HCT116 (cell line): ENCODE results near the gene RFX3.

Experiments used
- EGR1 ChIP-seq: IDR thresholded peaks from 2 replicates; pipeline ENCODE4 v1.6.1; 2012; ENCODE audit warnings: low read depth
- EZH2phosphoT487 ChIP-seq: fragments of 200-600 bp; IDR thresholded peaks from 2 replicates; pipeline ENCODE4 v1.6.1; 2018; ENCODE audit warnings: antibody characterized with exemption, borderline replicate concordance
- FOSL1 ChIP-seq: IDR thresholded peaks from 2 replicates; pipeline ENCODE4 v1.6.1; 2012; ENCODE audit warnings: low read depth
- POLR2A ChIP-seq: IDR thresholded peaks from 2 replicates; pipeline ENCODE4 v1.7.0; 2011; ENCODE audit warnings: borderline replicate concordance; ENCODE audit not compliant: insufficient read depth, insufficient read length; ENCODE audit errors: extremely low read depth
- RAD21 ChIP-seq: IDR thresholded peaks from 2 replicates; pipeline ENCODE4 v1.6.1; 2012; ENCODE audit warnings: low read depth, mild to moderate bottlenecking
- SIN3A ChIP-seq: IDR thresholded peaks from 2 replicates; pipeline ENCODE4 v1.6.1; 2012; ENCODE audit warnings: low read depth
- ZFX ChIP-seq: fragments of 450-650 bp; IDR thresholded peaks from 2 replicates; pipeline ENCODE4 v1.6.1; 2017
- ZNF274 ChIP-seq: fragments of 200-500 bp; sonication (Bioruptor generic); IDR thresholded peaks from 2 replicates; pipeline ENCODE4 v1.6.1; 2014; ENCODE audit warnings: mild to moderate bottlenecking, low read depth, low read length, inconsistent platforms
- TF ChIP-seq, protein P1 (sequence below): IDR thresholded peaks from 2 replicates; pipeline ENCODE4 v1.6.1; 2012; ENCODE audit warnings: low read depth
- TF ChIP-seq, protein P2 (sequence below), 3 experiments: fragments of 200-600 bp in 1 of 3; sonication (generic) in 1 of 3; IDR thresholded peaks in 2 of 3; conservative IDR thresholded peaks in 1 of 3; 2 replicates each; pipeline ENCODE4 v1.5.1; 2012 to 2017; ENCODE audit warnings: low read depth in 2 of 3, low read length in 2 of 3, antibody characterized with exemption in 1 of 3, borderline replicate concordance in 1 of 3, control low read depth in 1 of 3, mild to moderate bottlenecking in 1 of 3, mixed read lengths in 1 of 3, mixed run types in 1 of 3, moderate library complexity in 1 of 3; ENCODE audit not compliant: insufficient read depth in 1 of 3

DNA sequence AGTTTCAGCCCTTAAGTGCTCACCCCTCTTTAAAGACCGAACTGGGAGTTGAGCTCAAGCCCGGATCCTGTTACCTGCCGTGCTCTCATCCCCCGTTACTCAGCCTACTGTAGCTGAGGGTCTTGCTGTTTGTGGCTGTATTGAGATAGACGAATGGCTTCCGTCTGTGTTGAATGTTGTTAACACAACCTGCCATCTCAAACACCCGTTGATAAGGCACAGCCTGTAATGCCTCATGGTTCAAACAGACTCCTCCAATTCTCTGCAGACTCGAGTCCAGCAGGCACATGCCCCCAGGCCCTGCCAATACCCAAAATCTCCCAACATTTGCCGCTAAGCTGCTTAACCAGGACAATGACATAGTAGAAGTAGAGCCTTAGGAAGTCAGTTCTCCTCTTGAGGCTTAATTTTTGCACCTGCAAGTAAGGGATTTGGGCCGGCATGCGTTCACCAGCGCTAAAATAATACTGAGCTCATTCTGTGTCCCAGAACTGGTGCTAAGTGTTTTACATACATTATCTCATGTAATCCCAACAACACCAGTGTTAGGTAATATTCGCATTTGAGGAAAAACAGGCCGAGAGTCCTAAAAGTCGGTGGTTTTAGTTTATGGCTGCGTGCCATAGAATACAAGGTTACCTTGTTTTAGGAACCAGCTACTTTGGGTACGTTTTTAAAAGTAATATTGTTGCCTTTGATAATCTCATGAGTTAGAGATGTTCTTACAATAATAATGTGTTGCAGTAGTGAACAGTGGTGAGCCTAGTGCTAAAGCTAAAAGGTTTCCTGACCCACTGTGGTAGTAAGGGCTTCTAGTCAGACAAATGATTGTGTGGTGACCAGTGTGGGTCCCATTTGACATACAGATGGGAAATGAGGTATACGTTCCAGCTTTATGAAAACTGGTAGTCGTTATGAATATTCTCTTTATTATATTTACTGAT lies 1.5 kb upstream of the RFX3 start:
- TF ChIP-seq POLR2A (no peak), ZNF274 (no peak), ZFX (no peak), FOSL1 (no peak), SIN3A (no peak), RAD21 (no peak), EGR1 (no peak), EZH2phosphoT487 (no peak)
- TF ChIP-seq, protein P1, sequence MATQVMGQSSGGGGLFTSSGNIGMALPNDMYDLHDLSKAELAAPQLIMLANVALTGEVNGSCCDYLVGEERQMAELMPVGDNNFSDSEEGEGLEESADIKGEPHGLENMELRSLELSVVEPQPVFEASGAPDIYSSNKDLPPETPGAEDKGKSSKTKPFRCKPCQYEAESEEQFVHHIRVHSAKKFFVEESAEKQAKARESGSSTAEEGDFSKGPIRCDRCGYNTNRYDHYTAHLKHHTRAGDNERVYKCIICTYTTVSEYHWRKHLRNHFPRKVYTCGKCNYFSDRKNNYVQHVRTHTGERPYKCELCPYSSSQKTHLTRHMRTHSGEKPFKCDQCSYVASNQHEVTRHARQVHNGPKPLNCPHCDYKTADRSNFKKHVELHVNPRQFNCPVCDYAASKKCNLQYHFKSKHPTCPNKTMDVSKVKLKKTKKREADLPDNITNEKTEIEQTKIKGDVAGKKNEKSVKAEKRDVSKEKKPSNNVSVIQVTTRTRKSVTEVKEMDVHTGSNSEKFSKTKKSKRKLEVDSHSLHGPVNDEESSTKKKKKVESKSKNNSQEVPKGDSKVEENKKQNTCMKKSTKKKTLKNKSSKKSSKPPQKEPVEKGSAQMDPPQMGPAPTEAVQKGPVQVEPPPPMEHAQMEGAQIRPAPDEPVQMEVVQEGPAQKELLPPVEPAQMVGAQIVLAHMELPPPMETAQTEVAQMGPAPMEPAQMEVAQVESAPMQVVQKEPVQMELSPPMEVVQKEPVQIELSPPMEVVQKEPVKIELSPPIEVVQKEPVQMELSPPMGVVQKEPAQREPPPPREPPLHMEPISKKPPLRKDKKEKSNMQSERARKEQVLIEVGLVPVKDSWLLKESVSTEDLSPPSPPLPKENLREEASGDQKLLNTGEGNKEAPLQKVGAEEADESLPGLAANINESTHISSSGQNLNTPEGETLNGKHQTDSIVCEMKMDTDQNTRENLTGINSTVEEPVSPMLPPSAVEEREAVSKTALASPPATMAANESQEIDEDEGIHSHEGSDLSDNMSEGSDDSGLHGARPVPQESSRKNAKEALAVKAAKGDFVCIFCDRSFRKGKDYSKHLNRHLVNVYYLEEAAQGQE, result no peak
- TF ChIP-seq, protein P2, sequence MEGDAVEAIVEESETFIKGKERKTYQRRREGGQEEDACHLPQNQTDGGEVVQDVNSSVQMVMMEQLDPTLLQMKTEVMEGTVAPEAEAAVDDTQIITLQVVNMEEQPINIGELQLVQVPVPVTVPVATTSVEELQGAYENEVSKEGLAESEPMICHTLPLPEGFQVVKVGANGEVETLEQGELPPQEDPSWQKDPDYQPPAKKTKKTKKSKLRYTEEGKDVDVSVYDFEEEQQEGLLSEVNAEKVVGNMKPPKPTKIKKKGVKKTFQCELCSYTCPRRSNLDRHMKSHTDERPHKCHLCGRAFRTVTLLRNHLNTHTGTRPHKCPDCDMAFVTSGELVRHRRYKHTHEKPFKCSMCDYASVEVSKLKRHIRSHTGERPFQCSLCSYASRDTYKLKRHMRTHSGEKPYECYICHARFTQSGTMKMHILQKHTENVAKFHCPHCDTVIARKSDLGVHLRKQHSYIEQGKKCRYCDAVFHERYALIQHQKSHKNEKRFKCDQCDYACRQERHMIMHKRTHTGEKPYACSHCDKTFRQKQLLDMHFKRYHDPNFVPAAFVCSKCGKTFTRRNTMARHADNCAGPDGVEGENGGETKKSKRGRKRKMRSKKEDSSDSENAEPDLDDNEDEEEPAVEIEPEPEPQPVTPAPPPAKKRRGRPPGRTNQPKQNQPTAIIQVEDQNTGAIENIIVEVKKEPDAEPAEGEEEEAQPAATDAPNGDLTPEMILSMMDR (IDR thresholded peaks at IDR 0.05 in 2 of 3, conservative IDR thresholded peaks at IDR 0.05 in 1 of 3; ENCODE audit: borderline replicate concordance in 1 of 3, insufficient read depth in 1 of 3, low read depth in 2 of 3, low read length in 2 of 3), result no peak
